ENCODE measurements around the gene OR13C4. TPM values are rescaled to one million over a fixed set of nuclear protein-coding genes. Genes with fewer than 3 reads are reported as not detected.

The OR13C4 gene
- total and polyA plus RNA-seq, 2 experiments from 2014 or later: 0.24 TPM; not detected in 1

DNA sequence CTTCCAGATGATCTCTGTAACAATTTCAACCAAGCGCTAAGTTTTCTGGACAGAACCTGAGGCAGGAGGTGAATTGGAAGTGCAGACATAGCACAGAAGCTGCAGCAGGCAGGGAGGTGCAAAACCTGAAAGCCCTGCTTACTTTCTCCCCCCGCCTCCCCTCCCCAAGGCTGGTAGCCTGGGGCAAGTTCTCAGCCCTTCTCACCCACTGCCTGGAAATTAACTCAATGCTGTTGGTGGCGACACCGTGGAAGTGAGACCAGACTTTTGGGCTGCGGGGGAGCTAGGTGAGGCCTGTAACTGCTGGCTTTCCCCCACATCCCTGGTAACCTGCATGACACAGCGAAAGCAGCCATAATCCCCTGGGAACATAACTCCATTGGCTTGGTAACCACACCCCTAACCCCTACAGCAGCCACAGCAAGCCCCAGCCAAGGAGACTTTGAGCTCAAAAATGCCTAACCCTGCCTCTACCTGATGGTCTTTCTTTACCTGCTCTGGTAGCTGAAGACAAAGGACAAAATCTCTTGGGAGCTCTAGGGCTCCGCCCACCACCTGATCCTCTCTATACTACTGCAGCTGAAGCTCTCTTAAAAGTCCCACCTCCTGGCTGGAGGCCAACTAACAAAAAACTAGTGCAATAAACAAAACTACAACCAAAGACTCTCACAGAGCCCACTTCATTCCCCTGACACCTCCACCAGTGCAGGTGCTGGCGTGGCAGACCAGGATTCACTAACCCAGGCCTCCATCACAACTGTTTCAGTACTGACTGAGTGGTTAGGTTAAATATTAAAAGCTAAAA, 30.0 kb upstream of the OR13C4 start:
- H3K4me3 ChIP-seq: no peak overlapping the region
- DNase-seq (ENCODE audit: low read depth in 1 of 2, low spot score in 1 of 2): no peak
- TF ChIP-seq, protein P1, sequence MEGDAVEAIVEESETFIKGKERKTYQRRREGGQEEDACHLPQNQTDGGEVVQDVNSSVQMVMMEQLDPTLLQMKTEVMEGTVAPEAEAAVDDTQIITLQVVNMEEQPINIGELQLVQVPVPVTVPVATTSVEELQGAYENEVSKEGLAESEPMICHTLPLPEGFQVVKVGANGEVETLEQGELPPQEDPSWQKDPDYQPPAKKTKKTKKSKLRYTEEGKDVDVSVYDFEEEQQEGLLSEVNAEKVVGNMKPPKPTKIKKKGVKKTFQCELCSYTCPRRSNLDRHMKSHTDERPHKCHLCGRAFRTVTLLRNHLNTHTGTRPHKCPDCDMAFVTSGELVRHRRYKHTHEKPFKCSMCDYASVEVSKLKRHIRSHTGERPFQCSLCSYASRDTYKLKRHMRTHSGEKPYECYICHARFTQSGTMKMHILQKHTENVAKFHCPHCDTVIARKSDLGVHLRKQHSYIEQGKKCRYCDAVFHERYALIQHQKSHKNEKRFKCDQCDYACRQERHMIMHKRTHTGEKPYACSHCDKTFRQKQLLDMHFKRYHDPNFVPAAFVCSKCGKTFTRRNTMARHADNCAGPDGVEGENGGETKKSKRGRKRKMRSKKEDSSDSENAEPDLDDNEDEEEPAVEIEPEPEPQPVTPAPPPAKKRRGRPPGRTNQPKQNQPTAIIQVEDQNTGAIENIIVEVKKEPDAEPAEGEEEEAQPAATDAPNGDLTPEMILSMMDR (IDR thresholded peaks at IDR 0.05; ENCODE audit: low read depth, low read length): no peak

DNA sequence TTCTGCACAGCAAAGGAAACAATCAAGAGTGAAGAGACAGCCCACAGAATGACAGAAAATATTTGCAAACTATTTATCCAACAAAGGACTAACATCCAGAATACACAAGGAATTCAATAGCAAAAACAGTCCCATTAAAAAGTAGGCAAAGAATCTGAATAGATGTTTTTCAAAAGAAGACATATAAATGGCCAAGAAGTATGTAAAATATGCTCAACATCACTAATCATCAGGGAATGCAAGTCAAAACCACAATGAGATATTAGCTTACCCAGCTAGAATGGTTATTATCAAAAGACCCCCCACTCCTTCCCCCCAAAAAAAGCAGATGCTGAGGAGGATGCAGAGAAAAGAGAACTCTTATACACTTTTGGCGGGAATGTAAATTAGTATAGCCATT, 28.5 kb upstream of the OR13C4 start:
- H3K4me3 ChIP-seq: no peak overlapping the region
- no peaks in the 10 kb centered on the region for H3K36me3 ChIP-seq
- TF ChIP-seq, protein P1 (IDR thresholded peaks at IDR 0.05; ENCODE audit: low read depth, low read length): no peak
- no peaks in the 10 kb centered on the region for H3K9me3 ChIP-seq (ENCODE audit: low read depth)
- no peak for DNase-seq (ENCODE audit: low read depth in 1 of 2, low spot score in 1 of 2)
- no peaks in the 10 kb centered on the region for H3K4me1 ChIP-seq (ENCODE audit: low read depth)
- no peak overlapping the region for H3K27ac ChIP-seq
- H3K27me3 ChIP-seq: no peaks in the 10 kb centered on the region

More for the DNA sequence above, 30.0 kb upstream of the OR13C4 start:
- H3K9me3 ChIP-seq (ENCODE audit: low read depth): no peaks in the 10 kb centered on the region
- no peaks in the 10 kb centered on the region for H3K27me3 ChIP-seq
- H3K36me3 ChIP-seq: no peaks in the 10 kb centered on the region
- no peaks in the 10 kb centered on the region for H3K4me1 ChIP-seq (ENCODE audit: low read depth)
- no peak overlapping the region for H3K27ac ChIP-seq

DNA sequence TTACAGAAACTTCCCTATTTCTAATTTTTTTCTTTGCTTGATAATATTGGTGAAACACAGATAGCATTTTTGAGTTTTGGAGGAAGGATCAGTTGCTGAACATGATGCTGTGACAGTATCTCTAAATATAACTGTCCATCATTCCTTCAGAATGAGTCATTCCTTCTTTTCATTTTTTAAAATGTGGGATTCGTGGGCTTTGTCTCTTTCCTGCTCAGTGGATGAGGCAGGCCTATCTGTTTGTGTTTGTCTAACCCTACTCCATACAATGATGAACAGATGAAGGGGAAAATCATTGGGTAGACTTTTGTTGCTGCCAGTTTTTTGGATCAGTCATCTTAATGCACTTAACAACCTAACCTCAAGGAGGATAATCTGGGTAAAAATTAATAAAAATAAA, 26.3 kb upstream of the OR13C4 start:
- no peak overlapping the region for H3K27ac ChIP-seq
- no peaks in the 10 kb centered on the region for H3K9me3 ChIP-seq (ENCODE audit: low read depth)
- H3K36me3 ChIP-seq: no peaks in the 10 kb centered on the region
- H3K4me1 ChIP-seq (ENCODE audit: low read depth): no peaks in the 10 kb centered on the region
- TF ChIP-seq, protein P1 (IDR thresholded peaks at IDR 0.05; ENCODE audit: low read depth, low read length): no peak
- H3K4me3 ChIP-seq: no peak overlapping the region
- no peaks in the 10 kb centered on the region for H3K27me3 ChIP-seq
- DNase-seq (ENCODE audit: low read depth in 1 of 2, low spot score in 1 of 2): no peak

DNA sequence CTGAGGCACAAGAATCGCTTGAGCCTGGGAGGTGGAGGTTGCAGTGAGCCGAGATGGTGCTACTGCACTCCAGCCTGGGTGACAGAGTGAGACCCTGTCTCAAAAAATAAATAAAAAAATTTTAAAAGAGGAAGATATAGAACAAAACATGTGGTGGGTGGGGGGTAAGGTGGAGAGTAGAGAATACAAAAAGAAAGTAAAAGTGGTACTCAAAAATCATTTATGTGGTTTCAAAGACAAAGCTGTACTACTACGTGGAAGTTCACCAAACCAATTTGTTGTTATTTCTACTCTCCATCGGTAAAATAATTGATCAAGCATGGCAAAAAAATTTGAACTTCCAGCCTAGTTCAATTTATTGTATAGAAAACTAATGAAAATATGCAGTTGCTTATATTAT, 17.6 kb upstream of the OR13C4 start:
- TF ChIP-seq, protein P1 (IDR thresholded peaks at IDR 0.05; ENCODE audit: low read depth, low read length): no peak
- H3K9me3 ChIP-seq (ENCODE audit: low read depth): no peaks in the 10 kb centered on the region
- no peaks in the 10 kb centered on the region for H3K27me3 ChIP-seq
- no peak overlapping the region for H3K4me3 ChIP-seq
- no peak for DNase-seq (ENCODE audit: low read depth in 1 of 2, low spot score in 1 of 2)
- H3K27ac ChIP-seq: no peak overlapping the region
- H3K4me1 ChIP-seq (ENCODE audit: low read depth): no peaks in the 10 kb centered on the region
- no peaks in the 10 kb centered on the region for H3K36me3 ChIP-seq

DNA sequence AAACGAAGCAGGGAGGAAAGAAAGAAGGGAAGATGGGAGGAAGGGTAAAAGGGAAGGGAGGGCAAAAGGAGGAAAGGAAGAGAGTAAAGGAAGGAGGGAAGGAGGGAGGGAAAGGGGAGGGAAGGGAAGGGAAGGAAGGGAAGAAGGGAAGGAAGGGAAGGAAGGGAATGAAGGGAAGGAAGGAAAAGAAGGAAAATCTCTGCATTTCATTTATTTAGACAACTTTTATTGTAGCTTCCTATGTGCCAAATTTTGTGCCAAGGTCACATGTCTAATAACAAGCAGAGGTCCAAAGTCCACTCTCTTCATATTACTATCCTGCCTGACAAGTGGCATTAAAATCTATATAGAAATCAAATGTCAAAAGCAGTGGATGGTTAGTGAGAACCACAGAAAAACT, 12.3 kb upstream of the OR13C4 start:
- Histone ChIP-seq H3K27ac (no peak overlapping the region), H3K9me3 (ENCODE audit: low read depth) (no peaks in the 10 kb centered on the region), H3K4me1 (ENCODE audit: low read depth) (no peaks in the 10 kb centered on the region), H3K36me3 (no peaks in the 10 kb centered on the region), H3K27me3 (no peaks in the 10 kb centered on the region), H3K4me3 (no peak overlapping the region)
- TF ChIP-seq, protein P1 (IDR thresholded peaks at IDR 0.05; ENCODE audit: low read depth, low read length): no peak
- DNase-seq (ENCODE audit: low read depth in 1 of 2, low spot score in 1 of 2): no peak
